Heart left ventricle (tissue), 13 donors: ENCODE results near the gene VPS33B.
"Not testable (repeated sequence)": the region's sequence is repeated elsewhere in the genome, so short reads cannot be mapped to it uniquely, and the experiment has no call there.

Source experiments
- CTCF ChIP-seq, 12 donors: fragments of 200-600 bp; sonication (generic) in 4 of 12; IDR thresholded peaks; one replicate each; pipeline versions ENCODE4 v1.5.0 to v1.8.0; 2018 to 2022; ENCODE audit warnings: antibody characterized with exemption in 12 of 12, mild to moderate bottlenecking in 5 of 12
- POLR2A ChIP-seq, 2 donors: fragments of 450-650 bp; IDR thresholded peaks; one replicate each; pipeline ENCODE4 v1.6.1; 2017; ENCODE audit warnings: antibody characterized with exemption in 2 of 2, mild to moderate bottlenecking in 2 of 2, moderate library complexity in 2 of 2
- donor health status: ischemic (EF 13 %, LVEDD 7.1; RV severe dilation, severe dysfunction).
- donor health status: DM: no; HTN: yes; CAD: no.
- donor health status: DM: no; HTN: no; CAD: no.
- donor health status: ischemic (EF 25% LVEDD 6.9; RV normal size, moderate dysfunction).
- donor health status: ischemic (EF 25% LVEDD 5.7; RV mildly dilated, moderate dysfunction).
- donor health status: ischemic (EF 35%, LVEDD 5.7; RV mildly dilated, moderate dysfunction).
- donor health status: nonischemic (EF 11% LVEDD 7.7; RV severe dilation, severe dysfunction).
- donor health status: DM: yes; HTN: yes; CAD: no.
- donor health status: PGD.
- donor health status: ischemic (EF 29% LVEDD 5.4; RV normal size, mild dysfunction).
- donor health status: nonischemic (EF 23%, LVEDD 6.1; RV moderate dilation, normal function).

DNA sequence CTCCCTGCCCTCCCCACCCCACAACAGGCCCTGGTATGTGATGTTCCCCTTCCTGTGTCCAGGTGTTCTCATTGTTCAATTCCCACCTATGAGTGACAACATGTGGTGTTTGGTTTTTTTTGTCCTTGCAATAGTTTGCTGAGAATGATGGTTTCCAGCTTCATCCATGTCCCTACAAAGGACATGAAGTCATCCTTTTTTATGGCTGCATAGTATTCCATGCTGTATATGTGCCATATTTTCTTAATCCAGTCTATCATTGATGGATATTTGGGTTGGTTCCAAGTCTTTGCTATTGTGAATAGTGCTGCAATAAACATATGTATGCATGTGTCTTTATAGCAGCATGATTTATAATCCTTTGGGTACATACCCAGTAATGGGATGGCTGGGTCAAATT is 23.7 kb upstream of the VPS33B start:
- not testable (repeated sequence) for TF ChIP-seq CTCF, POLR2A (IDR thresholded peaks at IDR 0.05)
